A549 (cell line): ENCODE results near the gene REV1. TPM values are rescaled to one million over a fixed set of nuclear protein-coding genes. Genes with fewer than 3 reads are reported as not detected.

Experiments used
- ATAC-seq, 2 experiments: fragments of 200-7000 bp in 1 of 2; fragments of >200 bp in 1 of 2; cut with Nextera tagmentation in 1 of 2; cut with Tn5 transposase in 1 of 2; 3 replicates each; pipeline versions ENCODE4 v1.8.0 to v1.9.1; 2018 to 2020; ENCODE audit warnings: mild to moderate bottlenecking in 1 of 2, moderate library complexity in 1 of 2
- CTCF ChIA-PET: fragments of 300-600 bp; sonication (Branson Sonifier 250); formaldehyde crosslinking; extraction: SDS; loops from one replicate; lab custom pipeline; 2021; ENCODE audit warnings: antibody characterized with exemption, inconsistent platforms; lab: Yijun Ruan, JAX
- POLR2A ChIA-PET: fragments of 350-600 bp; formaldehyde crosslinking; extraction: SDS; loops from one replicate; lab custom pipeline; 2021; ENCODE audit warnings: antibody characterized with exemption, inconsistent platforms; lab: Yijun Ruan, JAX
- DNase-seq, 2 experiments: peaks; one replicate each; pipeline versions ENCODE4 v3.0.0 to v3.0.0-alpha.2; 2011 to 2016; ENCODE audit warnings: low read depth in 1 of 2, low spot score in 1 of 2
- FAIRE-seq: peaks from 2 replicates; lab custom pipeline; 2011; peaks lifted over from hg19 to GRCh38; lab: Jason Lieb, UNC
- H3K27ac ChIP-seq, 2 experiments: fragments of >200 bp; sonication (Bioruptor Twin); formaldehyde crosslinking; 3 replicates each; pipeline ENCODE4 v1.5.1; 2016 to 2017
- H3K4me1 ChIP-seq: fragments of >200 bp; sonication (Bioruptor Twin); formaldehyde crosslinking; 3 replicates; pipeline ENCODE4 v1.6.1; 2016
- H3K4me2 ChIP-seq: fragments of >200 bp; sonication (Bioruptor Twin); formaldehyde crosslinking; 3 replicates; pipeline ENCODE4 v1.6.1; 2016
- H3K4me3 ChIP-seq: fragments of >200 bp; sonication (Bioruptor Twin); formaldehyde crosslinking; 3 replicates; pipeline ENCODE4 v1.5.1; 2016
- H3K9me3 ChIP-seq: fragments of >200 bp; sonication (Bioruptor Twin); formaldehyde crosslinking; 3 replicates; pipeline ENCODE4 v1.6.1; 2016
- BCL3 ChIP-seq: fragments of >200 bp; sonication (Bioruptor Twin); formaldehyde crosslinking; IDR thresholded peaks from 3 replicates; pipeline ENCODE4 v1.6.1; 2016
- BHLHE40 ChIP-seq: IDR thresholded peaks from 2 replicates; pipeline ENCODE4 v1.6.1; 2012; ENCODE audit warnings: low read depth, low read length, inconsistent platforms
- CBX8 ChIP-seq: fragments of 200-600 bp; sonication (generic); IDR thresholded peaks from 2 replicates; pipeline ENCODE4 v1.6.1; 2016
- CHD2 ChIP-seq: fragments of 150-350 bp; IDR thresholded peaks from 2 replicates; pipeline ENCODE4 v1.6.1; 2014; ENCODE audit warnings: low read length; ENCODE audit not compliant: partially characterized antibody
- EHMT2 ChIP-seq: fragments of 200-600 bp; sonication (generic); IDR thresholded peaks from 2 replicates; pipeline ENCODE4 v1.6.1; 2016; ENCODE audit warnings: antibody characterized with exemption, low read depth, mild to moderate bottlenecking, moderate library complexity
- EP300 ChIP-seq, 2 experiments: fragments of >200 bp; sonication (Bioruptor Twin); formaldehyde crosslinking; IDR thresholded peaks; 2 replicates in 1 of 2; 3 replicates in 1 of 2; pipeline ENCODE4 v1.6.1; 2016 to 2017
- ESRRA ChIP-seq: fragments of 150-350 bp; IDR thresholded peaks from 2 replicates; pipeline ENCODE4 v1.6.1; 2014; ENCODE audit warnings: mild to moderate bottlenecking, low read length, borderline replicate concordance
- FOXS1 ChIP-seq: fragments of 250-450 bp; sonication (Bioruptor Pico); IDR thresholded peaks from 2 replicates; pipeline ENCODE4 v1.5.0; 2020; ENCODE audit warnings: mild to moderate bottlenecking, moderate library complexity
- HDAC2 ChIP-seq: fragments of 200-600 bp; sonication (generic); IDR thresholded peaks from 2 replicates; pipeline ENCODE4 v1.6.1; 2016
- JUNB ChIP-seq: fragments of >200 bp; sonication (Bioruptor Twin); formaldehyde crosslinking; IDR thresholded peaks from 2 replicates; pipeline ENCODE4 v1.6.1; 2016
- MAZ ChIP-seq: fragments of 150-350 bp; IDR thresholded peaks from 2 replicates; pipeline ENCODE4 v1.6.1; 2014; ENCODE audit warnings: antibody characterized with exemption, low read depth, low read length, borderline replicate concordance
- NFE2L2 ChIP-seq: fragments of 150-350 bp; conservative IDR thresholded peaks from 2 replicates; pipeline ENCODE4 v1.6.1; 2014; ENCODE audit warnings: low read length
- PBX3 ChIP-seq: IDR thresholded peaks from 2 replicates; pipeline ENCODE4 v1.6.1; 2012
- POLR2AphosphoS2 ChIP-seq: conservative IDR thresholded peaks from 2 replicates; pipeline ENCODE4 v1.6.1; 2012; ENCODE audit warnings: low read length, improper control_type of control experiment, inconsistent platforms
- RARB ChIP-seq: fragments of 250-450 bp; sonication (Bioruptor Pico); IDR thresholded peaks from 2 replicates; pipeline ENCODE4 v1.8.0; 2021; ENCODE audit warnings: mild to moderate bottlenecking, moderate library complexity
- RCOR1 ChIP-seq: fragments of 150-350 bp; IDR thresholded peaks from 2 replicates; pipeline ENCODE4 v1.6.1; 2014; ENCODE audit warnings: antibody characterized with exemption, low read length, low read depth
- REST ChIP-seq: fragments of 200-600 bp; sonication (generic); IDR thresholded peaks from 2 replicates; pipeline ENCODE4 v1.6.1; 2016; ENCODE audit warnings: antibody characterized with exemption, mild to moderate bottlenecking, moderate library complexity
- TFCP2L1 ChIP-seq: fragments of 250-450 bp; sonication (Bioruptor Pico); IDR thresholded peaks from 2 replicates; pipeline ENCODE4 v1.5.0; 2021; ENCODE audit warnings: mild to moderate bottlenecking
- TP53 ChIP-seq: fragments of 250-450 bp; sonication (Bioruptor Pico); IDR thresholded peaks from 2 replicates; pipeline ENCODE4 v1.5.0; 2021; ENCODE audit warnings: mild to moderate bottlenecking, moderate library complexity
- USF2 ChIP-seq: fragments of 450-650 bp; IDR thresholded peaks from 2 replicates; pipeline ENCODE4 v1.6.1; 2014; ENCODE audit warnings: antibody characterized with exemption
- ZC3H11A ChIP-seq: fragments of 450-650 bp; IDR thresholded peaks from 2 replicates; pipeline ENCODE4 v1.6.1; 2014; ENCODE audit warnings: antibody characterized with exemption, mild to moderate bottlenecking
- ZFP36 ChIP-seq: fragments of 450-650 bp; IDR thresholded peaks from 2 replicates; pipeline ENCODE4 v1.6.1; 2014; ENCODE audit warnings: borderline replicate concordance; ENCODE audit not compliant: partially characterized antibody
- WGBS: methylation state at CpG from one replicate; pipeline ENCODE4 v1.1.6; 2017; ENCODE audit errors: missing lambda C conversion rate; 5-methylcytosine and 5-hydroxymethylcytosine counted together
- polyA plus RNA-seq, 4 experiments: library from polyadenylated mRNA; depleted of rRNA in 3 of 4; stranded (reverse); fragments of >200 nt; fragmentation: RNase III in 1 of 4; extraction: RNeasy Plus Mini Kit Qiagen cat#74134 plus additional on column Dnase treatment in 1 of 4; gene quantifications; 2 replicates in 3 of 4; 3 replicates in 1 of 4; pipeline ENCODE4 v1.2.3, GENCODE V29; 2011 to 2017
- TF ChIP-seq, protein P1 (sequence below): fragments of 150-350 bp; IDR thresholded peaks from 2 replicates; pipeline ENCODE4 v1.6.1; 2014; ENCODE audit warnings: low read depth, mild to moderate bottlenecking, low read length
- TF ChIP-seq, protein P2 (sequence below): fragments of >200 bp; sonication (Bioruptor Twin); formaldehyde crosslinking; IDR thresholded peaks from 3 replicates; pipeline ENCODE4 v1.5.1; 2016

REV1 gene
- polyA plus RNA-seq, 2 of the 4 experiments (the other 2 are of a cell fraction), result 12.8 to 36.2 TPM

GRCh38 chr2:99417396-99417795 is 72.4 kb downstream of the REV1 start:
- DNase-seq (no peak), FAIRE-seq (no peak), ATAC-seq (no peak)
- H3K4me3 ChIP-seq, result no peak overlapping the region
- peaks cover 18% of the 10 kb centered on the region for H3K4me1 ChIP-seq
- no peak overlapping the region for H3K27ac ChIP-seq
- POLR2A ChIA-PET, result no interaction called here
- no peak overlapping the region for H3K4me2 ChIP-seq
- CTCF ChIA-PET, result interaction anchor here (0.9 kb wide), 1 partner anchor 19 kb away, joined by 3 read pairs; no protein-coding TSS in a partner anchor
- TF ChIP-seq MAZ (no peak), BHLHE40 (no peak), POLR2AphosphoS2 (no peak)
- TF ChIP-seq, protein P1, sequence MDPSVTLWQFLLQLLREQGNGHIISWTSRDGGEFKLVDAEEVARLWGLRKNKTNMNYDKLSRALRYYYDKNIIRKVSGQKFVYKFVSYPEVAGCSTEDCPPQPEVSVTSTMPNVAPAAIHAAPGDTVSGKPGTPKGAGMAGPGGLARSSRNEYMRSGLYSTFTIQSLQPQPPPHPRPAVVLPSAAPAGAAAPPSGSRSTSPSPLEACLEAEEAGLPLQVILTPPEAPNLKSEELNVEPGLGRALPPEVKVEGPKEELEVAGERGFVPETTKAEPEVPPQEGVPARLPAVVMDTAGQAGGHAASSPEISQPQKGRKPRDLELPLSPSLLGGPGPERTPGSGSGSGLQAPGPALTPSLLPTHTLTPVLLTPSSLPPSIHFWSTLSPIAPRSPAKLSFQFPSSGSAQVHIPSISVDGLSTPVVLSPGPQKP, result no peak
- WGBS, result 87% methylated on average over 3 of the region's 3 CpGs
- no peaks in the 10 kb centered on the region for H3K9me3 ChIP-seq

GRCh38 chr2:99414566-99414965 is 75.3 kb downstream of the REV1 start:
- Histone ChIP-seq H3K9me3 (no peaks in the 10 kb centered on the region), H3K4me3 (no peak overlapping the region), H3K4me1 (no peaks in the 10 kb centered on the region), H3K4me2 (no peak overlapping the region), H3K27ac (no peak overlapping the region)
- ATAC-seq, result no peak
- WGBS, result 89% methylated on average over 1 of the region's 1 CpG
- CTCF ChIA-PET, result interaction anchor here (1.2 kb wide), 1 partner anchor 77 kb away, joined by 3 read pairs; the partner anchor contains the start of gene EIF5B
- POLR2A ChIA-PET, result no interaction called here
- DNase-seq, result no peak
- no peak for FAIRE-seq
- TF ChIP-seq RCOR1 (no peak), ZFP36 (no peak), CHD2 (no peak), RARB (CRISPR knock-in tag) (no peak)
- TF ChIP-seq, all 56 proteins: peak for 0

DNA sequence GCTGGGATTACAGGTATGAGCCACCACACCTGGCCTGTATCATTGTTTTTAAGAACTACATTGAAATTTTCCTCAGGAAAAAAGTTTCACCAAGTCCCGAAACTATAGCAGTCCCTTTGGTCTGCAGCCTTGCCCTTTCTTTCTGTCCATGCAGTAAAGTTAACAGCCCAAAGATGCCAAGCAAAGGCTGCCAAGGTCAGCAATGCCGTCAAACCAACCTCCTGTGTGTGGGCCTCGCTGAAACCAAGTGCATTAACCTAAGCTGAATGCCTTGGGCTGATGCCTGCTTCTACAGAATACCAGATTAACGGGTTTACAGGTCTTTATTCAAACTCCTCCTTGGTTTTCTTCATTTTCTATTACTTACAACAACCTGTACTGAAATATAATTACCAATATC is 79.5 kb downstream of the REV1 start:
- ATAC-seq, result no peak

More for the DNA sequence above, 79.5 kb downstream of the REV1 start:
- FAIRE-seq (no peak), DNase-seq (no peak)
- Histone ChIP-seq H3K4me1 (no peaks in the 10 kb centered on the region), H3K4me2 (no peak overlapping the region), H3K4me3 (no peak overlapping the region), H3K27ac (no peak overlapping the region), H3K9me3 (no peaks in the 10 kb centered on the region)
- CTCF ChIA-PET, result interaction anchor here (0.5 to 1.9 kb wide), 2 partner anchors 10 to 846 kb away, joined by 4 to 6 read pairs; no protein-coding TSS in a partner anchor
- POLR2A ChIA-PET, result no interaction called here
- 91% methylated on average over 4 of the region's 4 CpGs for WGBS
- TF ChIP-seq CBX8 (no peak), ESRRA (no peak), REST (no peak), ZC3H11A (no peak), BHLHE40 (no peak), TP53 (CRISPR knock-in tag) (no peak), JUNB (no peak), POLR2AphosphoS2 (no peak), NFE2L2 (no peak), FOXS1 (CRISPR knock-in tag) (no peak), BCL3 (no peak), USF2 (no peak), EHMT2 (no peak), EP300 (IDR thresholded peaks at IDR 0.05) (no peak), TFCP2L1 (CRISPR knock-in tag) (no peak), HDAC2 (no peak), PBX3 (no peak)
- TF ChIP-seq, protein P2, sequence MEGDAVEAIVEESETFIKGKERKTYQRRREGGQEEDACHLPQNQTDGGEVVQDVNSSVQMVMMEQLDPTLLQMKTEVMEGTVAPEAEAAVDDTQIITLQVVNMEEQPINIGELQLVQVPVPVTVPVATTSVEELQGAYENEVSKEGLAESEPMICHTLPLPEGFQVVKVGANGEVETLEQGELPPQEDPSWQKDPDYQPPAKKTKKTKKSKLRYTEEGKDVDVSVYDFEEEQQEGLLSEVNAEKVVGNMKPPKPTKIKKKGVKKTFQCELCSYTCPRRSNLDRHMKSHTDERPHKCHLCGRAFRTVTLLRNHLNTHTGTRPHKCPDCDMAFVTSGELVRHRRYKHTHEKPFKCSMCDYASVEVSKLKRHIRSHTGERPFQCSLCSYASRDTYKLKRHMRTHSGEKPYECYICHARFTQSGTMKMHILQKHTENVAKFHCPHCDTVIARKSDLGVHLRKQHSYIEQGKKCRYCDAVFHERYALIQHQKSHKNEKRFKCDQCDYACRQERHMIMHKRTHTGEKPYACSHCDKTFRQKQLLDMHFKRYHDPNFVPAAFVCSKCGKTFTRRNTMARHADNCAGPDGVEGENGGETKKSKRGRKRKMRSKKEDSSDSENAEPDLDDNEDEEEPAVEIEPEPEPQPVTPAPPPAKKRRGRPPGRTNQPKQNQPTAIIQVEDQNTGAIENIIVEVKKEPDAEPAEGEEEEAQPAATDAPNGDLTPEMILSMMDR, result no peak
